Hepatocyte (in vitro differentiated cells): Measurements from ENCODE around the gene SDF4.

Source experiments
- CTCF ChIP-seq: fragments of 200-600 bp; sonication (generic); IDR thresholded peaks from 2 replicates; pipeline ENCODE4 v1.5.1; 2016; ENCODE audit warnings: antibody characterized with exemption, mild to moderate bottlenecking; ENCODE audit not compliant: poor library complexity
- EZH2 ChIP-seq: fragments of 200-600 bp; sonication (generic); IDR thresholded peaks from 2 replicates; pipeline ENCODE4 v1.6.1; 2016; ENCODE audit warnings: antibody characterized with exemption, mild to moderate bottlenecking, borderline replicate concordance
- EZH2phosphoT487 ChIP-seq: fragments of 200-600 bp; sonication (generic); IDR thresholded peaks from one replicate; pipeline ENCODE4 v1.6.1; 2018; ENCODE audit warnings: antibody characterized with exemption, mild to moderate bottlenecking, low read depth, moderate library complexity; ENCODE audit not compliant: unreplicated experiment, severe bottlenecking

GRCh38 chr1:1240348-1240732, 8.5 kb upstream of the SDF4 start:
- TF ChIP-seq CTCF (no peak), EZH2 (no peak), EZH2phosphoT487 (no peak)
